Right lung (tissue), 5 donors: ENCODE measurements around the gene FOXP2. TPM values are rescaled to one million over a fixed set of nuclear protein-coding genes. Genes with fewer than 3 reads are reported as not detected.
"Not testable (repeated sequence)": the region's sequence is repeated elsewhere in the genome, so short reads cannot be mapped to it uniquely, and the experiment has no call there.

Experiments used
- DNase-seq, 2 donors: peaks; one replicate each; pipeline ENCODE4 v3.0.0-alpha.2; 2013
- polyA plus RNA-seq, 5 donors: library from polyadenylated mRNA; unstranded; fragments of 120-200 nt; gene quantifications; one replicate each; pipeline versions ENCODE4 v1.2.1 to v1.2.3, GENCODE V29; 2013; ENCODE audit warnings: inconsistent platforms in 1 of 5, low replicate concordance in 1 of 5; ENCODE audit not compliant: insufficient read length in 5 of 5, insufficient read depth in 1 of 5

The FOXP2 gene
- polyA plus RNA-seq, 5 donors, result 28.5 to 82.1 (median 59.7) TPM

GRCh38 chr7:114580963-114581362, 166.3 kb downstream of the FOXP2 start:
- DNase-seq, result not testable (repeated sequence)

- DNase-seq, result no peak
These were observed 173.9 kb downstream of the FOXP2 start for GRCh38 chr7:114588506-114588905.

- no peak for DNase-seq
These were observed 174.8 kb downstream of the FOXP2 start for GRCh38 chr7:114589436-114589835.

GRCh38 chr7:114590298-114590697, 175.7 kb downstream of the FOXP2 start:
- no peak for DNase-seq

GRCh38 chr7:114598946-114599345, 184.3 kb downstream of the FOXP2 start:
- DNase-seq, result no peak

- no peak for DNase-seq
These were observed 191.5 kb downstream of the FOXP2 start for GRCh38 chr7:114606100-114606499.

- DNase-seq, result not testable (repeated sequence)
These were observed 194.2 kb downstream of the FOXP2 start for GRCh38 chr7:114608822-114609221.

GRCh38 chr7:114620208-114620607, 205.6 kb downstream of the FOXP2 start:
- DNase-seq, result no peak

- DNase-seq, result no peak
These were observed 207.6 kb downstream of the FOXP2 start for GRCh38 chr7:114622221-114622620.

GRCh38 chr7:114623146-114623545, 208.5 kb downstream of the FOXP2 start:
- no peak for DNase-seq

- no peak for DNase-seq
These were observed 212.6 kb downstream of the FOXP2 start for GRCh38 chr7:114627231-114627630.

- DNase-seq, result no peak
These were observed 213.7 kb downstream of the FOXP2 start for GRCh38 chr7:114628362-114628761.

GRCh38 chr7:114629762-114630161, 215.1 kb downstream of the FOXP2 start:
- DNase-seq, result no peak

GRCh38 chr7:114630201-114630990, 215.8 kb downstream of the FOXP2 start:
- no peak for DNase-seq

GRCh38 chr7:114631249-114631822, 216.7 kb downstream of the FOXP2 start:
- no peak for DNase-seq

GRCh38 chr7:114639451-114639850, 224.8 kb downstream of the FOXP2 start:
- DNase-seq, result no peak

- DNase-seq, result no peak
These were observed 229.8 kb downstream of the FOXP2 start for GRCh38 chr7:114644455-114644854.

GRCh38 chr7:114645451-114645850, 230.8 kb downstream of the FOXP2 start:
- no peak for DNase-seq

- DNase-seq, result no peak
These were observed 232.9 kb downstream of the FOXP2 start for GRCh38 chr7:114647518-114647917.

- no peak for DNase-seq
These were observed 233.5 kb downstream of the FOXP2 start for GRCh38 chr7:114648117-114648516.

- no peak for DNase-seq
These were observed 234.1 kb downstream of the FOXP2 start for GRCh38 chr7:114648680-114649079.

- no peak for DNase-seq
These were observed 235.1 kb downstream of the FOXP2 start for GRCh38 chr7:114649689-114650088.

GRCh38 chr7:114650491-114650890, 235.9 kb downstream of the FOXP2 start:
- DNase-seq, result no peak

GRCh38 chr7:114652041-114652440, 237.4 kb downstream of the FOXP2 start:
- DNase-seq, result no peak
